ENCODE measurements around the gene PTTG1. TPM values are rescaled to one million over a fixed set of nuclear protein-coding genes. Genes with fewer than 3 reads are reported as not detected.

Gene PTTG1
- total and polyA plus RNA-seq, 2 experiments from 2014 or later = 394 to 620 TPM

DNA sequence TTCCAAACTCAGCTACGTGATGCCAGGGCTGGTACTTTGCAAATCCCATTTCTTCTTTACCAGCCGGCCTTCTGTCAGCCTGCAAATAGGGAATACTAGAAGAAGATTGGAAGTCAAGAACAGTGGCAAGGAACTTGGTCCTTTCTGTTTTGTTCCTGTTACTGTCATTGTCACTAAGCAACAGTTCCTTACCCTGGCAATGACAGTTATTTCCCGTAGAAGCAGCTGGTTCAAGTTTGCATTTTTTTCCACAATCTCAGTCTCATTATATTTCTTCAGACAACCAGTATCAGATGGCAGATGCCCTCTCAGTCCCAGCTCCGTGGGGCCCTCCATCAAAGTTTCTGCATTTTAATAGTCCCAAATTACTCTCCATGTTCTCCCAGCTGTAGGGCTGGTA lies 42.1 kb upstream of the PTTG1 start (continued):
- TF ChIP-seq, protein P1, sequence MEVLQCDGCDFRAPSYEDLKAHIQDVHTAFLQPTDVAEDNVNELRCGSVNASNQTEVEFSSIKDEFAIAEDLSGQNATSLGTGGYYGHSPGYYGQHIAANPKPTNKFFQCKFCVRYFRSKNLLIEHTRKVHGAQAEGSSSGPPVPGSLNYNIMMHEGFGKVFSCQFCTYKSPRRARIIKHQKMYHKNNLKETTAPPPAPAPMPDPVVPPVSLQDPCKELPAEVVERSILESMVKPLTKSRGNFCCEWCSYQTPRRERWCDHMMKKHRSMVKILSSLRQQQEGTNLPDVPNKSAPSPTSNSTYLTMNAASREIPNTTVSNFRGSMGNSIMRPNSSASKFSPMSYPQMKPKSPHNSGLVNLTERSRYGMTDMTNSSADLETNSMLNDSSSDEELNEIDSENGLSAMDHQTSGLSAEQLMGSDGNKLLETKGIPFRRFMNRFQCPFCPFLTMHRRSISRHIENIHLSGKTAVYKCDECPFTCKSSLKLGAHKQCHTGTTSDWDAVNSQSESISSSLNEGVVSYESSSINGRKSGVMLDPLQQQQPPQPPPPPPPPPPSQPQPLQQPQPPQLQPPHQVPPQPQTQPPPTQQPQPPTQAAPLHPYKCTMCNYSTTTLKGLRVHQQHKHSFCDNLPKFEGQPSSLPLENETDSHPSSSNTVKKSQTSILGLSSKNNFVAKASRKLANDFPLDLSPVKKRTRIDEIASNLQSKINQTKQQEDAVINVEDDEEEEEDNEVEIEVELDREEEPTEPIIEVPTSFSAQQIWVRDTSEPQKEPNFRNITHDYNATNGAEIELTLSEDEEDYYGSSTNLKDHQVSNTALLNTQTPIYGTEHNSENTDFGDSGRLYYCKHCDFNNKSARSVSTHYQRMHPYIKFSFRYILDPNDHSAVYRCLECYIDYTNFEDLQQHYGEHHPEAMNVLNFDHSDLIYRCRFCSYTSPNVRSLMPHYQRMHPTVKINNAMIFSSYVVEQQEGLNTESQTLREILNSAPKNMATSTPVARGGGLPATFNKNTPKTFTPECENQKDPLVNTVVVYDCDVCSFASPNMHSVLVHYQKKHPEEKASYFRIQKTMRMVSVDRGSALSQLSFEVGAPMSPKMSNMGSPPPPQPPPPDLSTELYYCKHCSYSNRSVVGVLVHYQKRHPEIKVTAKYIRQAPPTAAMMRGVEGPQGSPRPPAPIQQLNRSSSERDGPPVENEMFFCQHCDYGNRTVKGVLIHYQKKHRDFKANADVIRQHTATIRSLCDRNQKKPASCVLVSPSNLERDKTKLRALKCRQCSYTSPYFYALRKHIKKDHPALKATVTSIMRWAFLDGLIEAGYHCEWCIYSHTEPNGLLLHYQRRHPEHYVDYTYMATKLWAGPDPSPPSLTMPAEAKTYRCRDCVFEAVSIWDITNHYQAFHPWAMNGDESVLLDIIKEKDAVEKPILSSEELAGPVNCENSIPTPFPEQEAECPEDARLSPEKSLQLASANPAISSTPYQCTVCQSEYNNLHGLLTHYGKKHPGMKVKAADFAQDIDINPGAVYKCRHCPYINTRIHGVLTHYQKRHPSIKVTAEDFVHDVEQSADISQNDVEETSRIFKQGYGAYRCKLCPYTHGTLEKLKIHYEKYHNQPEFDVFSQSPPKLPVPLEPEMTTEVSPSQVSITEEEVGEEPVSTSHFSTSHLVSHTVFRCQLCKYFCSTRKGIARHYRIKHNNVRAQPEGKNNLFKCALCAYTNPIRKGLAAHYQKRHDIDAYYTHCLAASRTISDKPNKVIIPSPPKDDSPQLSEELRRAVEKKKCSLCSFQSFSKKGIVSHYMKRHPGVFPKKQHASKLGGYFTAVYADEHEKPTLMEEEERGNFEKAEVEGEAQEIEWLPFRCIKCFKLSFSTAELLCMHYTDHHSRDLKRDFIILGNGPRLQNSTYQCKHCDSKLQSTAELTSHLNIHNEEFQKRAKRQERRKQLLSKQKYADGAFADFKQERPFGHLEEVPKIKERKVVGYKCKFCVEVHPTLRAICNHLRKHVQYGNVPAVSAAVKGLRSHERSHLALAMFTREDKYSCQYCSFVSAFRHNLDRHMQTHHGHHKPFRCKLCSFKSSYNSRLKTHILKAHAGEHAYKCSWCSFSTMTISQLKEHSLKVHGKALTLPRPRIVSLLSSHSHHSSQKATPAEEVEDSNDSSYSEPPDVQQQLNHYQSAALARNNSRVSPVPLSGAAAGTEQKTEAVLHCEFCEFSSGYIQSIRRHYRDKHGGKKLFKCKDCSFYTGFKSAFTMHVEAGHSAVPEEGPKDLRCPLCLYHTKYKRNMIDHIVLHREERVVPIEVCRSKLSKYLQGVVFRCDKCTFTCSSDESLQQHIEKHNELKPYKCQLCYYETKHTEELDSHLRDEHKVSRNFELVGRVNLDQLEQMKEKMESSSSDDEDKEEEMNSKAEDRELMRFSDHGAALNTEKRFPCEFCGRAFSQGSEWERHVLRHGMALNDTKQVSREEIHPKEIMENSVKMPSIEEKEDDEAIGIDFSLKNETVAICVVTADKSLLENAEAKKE (CRISPR knock-in tag; IDR thresholded peaks at IDR 0.05) = no peak

DNA sequence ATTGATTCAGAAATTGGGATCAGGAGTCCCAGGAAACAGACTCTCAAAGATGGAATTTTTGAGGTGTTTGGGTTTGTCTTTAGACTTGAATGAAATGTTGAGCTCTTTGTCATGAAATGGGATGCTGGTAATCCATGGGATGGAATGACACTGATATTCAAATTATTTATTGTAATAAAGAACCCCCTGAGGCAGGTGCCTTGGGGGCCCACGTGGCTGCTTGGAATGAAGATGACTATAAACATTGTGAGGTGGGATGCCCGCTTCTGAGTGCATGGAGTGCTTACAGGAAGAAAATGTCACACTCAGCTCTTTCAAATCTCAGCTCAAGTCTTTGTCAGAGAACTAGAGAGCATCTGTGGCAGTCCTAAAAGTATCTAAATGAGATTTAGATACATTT lies 41.6 kb upstream of the PTTG1 start:
- no peak overlapping the region for H3K4me2 ChIP-seq
- H3K4me1 ChIP-seq (ENCODE audit: insufficient read depth) = peaks cover 3% of the 10 kb centered on the region; the same call in 1 of the 2 replicates
- Mint-ChIP-seq H3K4me3 (no peak overlapping the region), H3K4me1 (peaks cover 11% of the 10 kb centered on the region; the same call in 2 of the 3 replicates), H3K9me3 (no peaks in the 10 kb centered on the region), H3K27me3 (ENCODE audit: insufficient read depth, low read depth, poor library complexity) (no peaks in the 10 kb centered on the region), H3K36me3 (ENCODE audit: low read depth) (no peaks in the 10 kb centered on the region), H3K27ac (no peak overlapping the region)
- no peak overlapping the region for H2AFZ ChIP-seq
- H3K9me2 ChIP-seq (ENCODE audit: insufficient read depth) = no peaks in the 10 kb centered on the region
- no peak overlapping the region for H3K4me3 ChIP-seq
- no peaks in the 10 kb centered on the region for H3K79me2 ChIP-seq (replicated peaks; ENCODE audit: insufficient read depth)
- no peaks in the 10 kb centered on the region for H4K20me1 ChIP-seq (replicated peaks; ENCODE audit: insufficient read depth)
- ATAC-seq (no peak), DNase-seq (ENCODE audit: low spot score) (no peak)
- no peak overlapping the region for H3K27ac ChIP-seq (ENCODE audit: low read depth)
- no peaks in the 10 kb centered on the region for H3K36me3 ChIP-seq (ENCODE audit: insufficient read depth)
- H3F3A ChIP-seq (replicated peaks; ENCODE audit: low read depth) = no peaks in the 10 kb centered on the region
- TF ChIP-seq EZH2 (IDR thresholded peaks at IDR 0.05; ENCODE audit: low read depth, unreplicated experiment) = no peak
- TF ChIP-seq, protein P2, sequence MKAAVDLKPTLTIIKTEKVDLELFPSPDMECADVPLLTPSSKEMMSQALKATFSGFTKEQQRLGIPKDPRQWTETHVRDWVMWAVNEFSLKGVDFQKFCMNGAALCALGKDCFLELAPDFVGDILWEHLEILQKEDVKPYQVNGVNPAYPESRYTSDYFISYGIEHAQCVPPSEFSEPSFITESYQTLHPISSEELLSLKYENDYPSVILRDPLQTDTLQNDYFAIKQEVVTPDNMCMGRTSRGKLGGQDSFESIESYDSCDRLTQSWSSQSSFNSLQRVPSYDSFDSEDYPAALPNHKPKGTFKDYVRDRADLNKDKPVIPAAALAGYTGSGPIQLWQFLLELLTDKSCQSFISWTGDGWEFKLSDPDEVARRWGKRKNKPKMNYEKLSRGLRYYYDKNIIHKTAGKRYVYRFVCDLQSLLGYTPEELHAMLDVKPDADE (IDR thresholded peaks at IDR 0.05) = no peak
- TF ChIP-seq POLR2AphosphoS5 (IDR thresholded peaks at IDR 0.05; ENCODE audit: low read depth) = no peak
- TF ChIP-seq, protein P3, sequence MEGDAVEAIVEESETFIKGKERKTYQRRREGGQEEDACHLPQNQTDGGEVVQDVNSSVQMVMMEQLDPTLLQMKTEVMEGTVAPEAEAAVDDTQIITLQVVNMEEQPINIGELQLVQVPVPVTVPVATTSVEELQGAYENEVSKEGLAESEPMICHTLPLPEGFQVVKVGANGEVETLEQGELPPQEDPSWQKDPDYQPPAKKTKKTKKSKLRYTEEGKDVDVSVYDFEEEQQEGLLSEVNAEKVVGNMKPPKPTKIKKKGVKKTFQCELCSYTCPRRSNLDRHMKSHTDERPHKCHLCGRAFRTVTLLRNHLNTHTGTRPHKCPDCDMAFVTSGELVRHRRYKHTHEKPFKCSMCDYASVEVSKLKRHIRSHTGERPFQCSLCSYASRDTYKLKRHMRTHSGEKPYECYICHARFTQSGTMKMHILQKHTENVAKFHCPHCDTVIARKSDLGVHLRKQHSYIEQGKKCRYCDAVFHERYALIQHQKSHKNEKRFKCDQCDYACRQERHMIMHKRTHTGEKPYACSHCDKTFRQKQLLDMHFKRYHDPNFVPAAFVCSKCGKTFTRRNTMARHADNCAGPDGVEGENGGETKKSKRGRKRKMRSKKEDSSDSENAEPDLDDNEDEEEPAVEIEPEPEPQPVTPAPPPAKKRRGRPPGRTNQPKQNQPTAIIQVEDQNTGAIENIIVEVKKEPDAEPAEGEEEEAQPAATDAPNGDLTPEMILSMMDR (conservative IDR thresholded peaks at IDR 0.05; ENCODE audit: low read depth in 2 of 2) = no peak
- TF ChIP-seq EZH2phosphoT487 (IDR thresholded peaks at IDR 0.05; ENCODE audit: unreplicated experiment) = no peak
- no peak for TF ChIP-seq ZNF114 (CRISPR knock-in tag; IDR thresholded peaks at IDR 0.05)
- H3K27me3 ChIP-seq (ENCODE audit: insufficient read depth) = no peaks in the 10 kb centered on the region
